Jurkat, Clone E6-1 (cell line): ENCODE data around the gene MAP2K1.
"Not testable (repeated sequence)": the region's sequence is repeated elsewhere in the genome, so short reads cannot be mapped to it uniquely, and the experiment has no call there.

Source experiments
- DNase-seq: peaks from one replicate; pipeline ENCODE4 v3.0.0-alpha.2; 2011; ENCODE audit warnings: low read depth, low spot score
- H3K4me3 ChIP-seq: 2 replicates; pipeline ENCODE4 v1.5.1; 2011; ENCODE audit warnings: mild to moderate bottlenecking, low read length, control low read depth, moderate library complexity

Gene MAP2K1

DNA sequence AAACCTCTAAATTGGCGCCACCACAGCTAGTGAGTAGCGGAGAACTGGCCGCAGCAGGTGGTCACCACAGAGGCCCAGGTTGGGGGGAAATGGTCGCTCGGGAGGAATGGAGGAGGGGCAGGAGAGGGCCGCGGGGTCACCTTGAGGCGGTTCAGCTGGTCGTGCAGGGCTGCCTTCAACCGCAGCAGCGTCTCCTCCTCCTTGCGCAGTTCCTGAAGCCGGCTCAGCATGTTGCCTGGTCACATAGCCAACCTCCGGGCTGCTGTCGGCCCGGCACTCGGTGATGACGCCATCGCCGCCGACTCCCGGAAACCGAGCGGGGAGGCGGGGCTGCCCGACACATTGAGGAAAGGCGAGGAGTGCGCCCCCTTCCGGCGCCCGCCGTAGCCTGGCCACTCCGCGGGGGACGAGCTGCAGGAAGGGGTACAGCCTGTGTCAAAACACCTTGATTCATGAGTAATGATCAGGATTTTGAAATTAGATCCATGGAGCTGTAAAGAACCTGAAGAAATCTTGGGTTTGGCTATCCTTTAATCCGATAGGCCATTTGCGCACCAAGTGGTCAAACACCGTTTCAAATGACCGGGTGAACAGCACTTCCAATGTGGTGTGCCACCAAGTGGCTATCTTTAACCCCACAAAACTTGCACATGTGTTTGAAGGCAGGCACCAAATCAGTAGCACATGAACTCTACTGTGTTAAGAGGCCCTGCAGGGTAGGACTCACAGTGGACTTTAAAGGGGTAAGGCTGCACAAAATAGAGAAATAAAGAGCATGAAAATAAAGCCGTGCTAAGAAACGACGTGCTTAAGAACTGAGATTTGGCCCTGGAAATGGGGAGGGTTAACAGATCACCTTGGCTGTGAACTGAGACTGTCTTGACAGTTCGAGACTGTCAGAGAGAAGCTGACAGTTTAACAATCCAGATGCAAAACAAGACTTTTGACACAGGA is 111.1 kb downstream of the MAP2K1 start, which contains the start of gene SNAPC5:
Gene SNAPC5 (minus strand): TSS at position 261 of the 954 bp plus-strand sequence. CDS start 31 bp downstream, at position 230.
- peak; percentile 91 for DNase-seq
- H3K4me3 ChIP-seq, result peak within 1 kb of the TSS; percentile 67

- peak; percentile 47 for DNase-seq
- H3K4me3 ChIP-seq, result no peak overlapping the region
Measured at GRCh38 chr15:66498501-66499386, 112.0 kb downstream of the MAP2K1 start.

DNA sequence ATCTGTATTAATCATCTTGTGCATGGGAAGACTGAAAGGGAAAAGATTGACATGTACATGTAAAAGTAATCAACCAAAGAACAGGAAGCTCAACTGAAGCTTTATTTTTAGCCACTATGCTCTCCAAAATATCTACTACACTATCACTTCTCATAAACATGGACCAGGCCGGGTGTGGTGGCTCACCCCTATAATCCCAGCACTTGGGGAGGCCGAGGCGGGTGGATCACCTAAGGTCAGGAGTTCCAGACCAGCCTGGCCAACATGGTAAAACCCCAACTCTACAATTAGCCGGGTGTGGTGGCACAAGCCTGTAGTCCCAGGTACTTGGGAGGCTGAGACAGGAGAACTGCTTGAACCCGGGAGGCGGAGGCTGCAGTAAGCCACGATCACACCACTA is 113.6 kb downstream of the MAP2K1 start:
- H3K4me3 ChIP-seq, DNase-seq: not testable (repeated sequence)

- no peak overlapping the region for H3K4me3 ChIP-seq
- no peak for DNase-seq
Measured at GRCh38 chr15:66502491-66502890, 115.8 kb downstream of the MAP2K1 start.

- not testable (repeated sequence) for DNase-seq
- peak overlapping the region; percentile 71 for H3K4me3 ChIP-seq
Measured at GRCh38 chr15:66503041-66503648, 116.4 kb downstream of the MAP2K1 start.

DNA sequence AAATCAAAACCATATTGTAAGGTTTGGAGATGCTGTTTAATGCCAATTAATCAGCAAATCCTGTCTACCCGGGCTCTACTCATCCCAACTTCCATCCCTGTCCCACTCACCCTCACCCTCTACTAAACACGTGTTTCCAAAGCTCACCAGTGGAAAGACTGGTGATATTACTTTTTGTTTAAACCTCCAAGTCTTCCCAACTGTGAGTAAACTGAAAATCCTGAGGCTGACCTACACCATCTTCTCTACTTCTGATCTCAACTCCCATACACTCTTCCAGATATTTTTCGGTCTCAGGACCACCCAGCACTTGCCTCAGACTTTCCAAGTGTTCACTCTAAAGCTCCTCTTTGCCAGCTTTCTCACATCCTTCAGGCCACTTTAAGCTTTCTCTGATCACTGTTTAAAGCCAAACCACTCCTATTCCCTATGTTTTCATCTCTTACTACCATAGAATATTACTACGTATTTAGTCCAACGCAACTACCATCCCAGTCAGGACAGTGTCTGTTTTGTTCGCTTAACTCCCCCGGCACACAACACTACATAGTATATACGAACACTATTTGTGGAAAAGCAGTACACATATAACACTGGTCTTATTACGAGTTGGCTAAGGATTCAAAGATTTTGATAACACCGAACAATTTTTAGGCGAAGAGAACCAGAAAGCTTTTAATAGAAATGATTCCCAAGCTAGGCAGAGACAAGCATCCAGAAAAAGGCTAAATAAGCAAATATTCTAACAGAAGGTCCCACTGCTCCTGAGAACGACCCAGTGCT is 117.3 kb downstream of the MAP2K1 start:
- no peak for DNase-seq
- peak overlapping the region; percentile 71 for H3K4me3 ChIP-seq

DNA sequence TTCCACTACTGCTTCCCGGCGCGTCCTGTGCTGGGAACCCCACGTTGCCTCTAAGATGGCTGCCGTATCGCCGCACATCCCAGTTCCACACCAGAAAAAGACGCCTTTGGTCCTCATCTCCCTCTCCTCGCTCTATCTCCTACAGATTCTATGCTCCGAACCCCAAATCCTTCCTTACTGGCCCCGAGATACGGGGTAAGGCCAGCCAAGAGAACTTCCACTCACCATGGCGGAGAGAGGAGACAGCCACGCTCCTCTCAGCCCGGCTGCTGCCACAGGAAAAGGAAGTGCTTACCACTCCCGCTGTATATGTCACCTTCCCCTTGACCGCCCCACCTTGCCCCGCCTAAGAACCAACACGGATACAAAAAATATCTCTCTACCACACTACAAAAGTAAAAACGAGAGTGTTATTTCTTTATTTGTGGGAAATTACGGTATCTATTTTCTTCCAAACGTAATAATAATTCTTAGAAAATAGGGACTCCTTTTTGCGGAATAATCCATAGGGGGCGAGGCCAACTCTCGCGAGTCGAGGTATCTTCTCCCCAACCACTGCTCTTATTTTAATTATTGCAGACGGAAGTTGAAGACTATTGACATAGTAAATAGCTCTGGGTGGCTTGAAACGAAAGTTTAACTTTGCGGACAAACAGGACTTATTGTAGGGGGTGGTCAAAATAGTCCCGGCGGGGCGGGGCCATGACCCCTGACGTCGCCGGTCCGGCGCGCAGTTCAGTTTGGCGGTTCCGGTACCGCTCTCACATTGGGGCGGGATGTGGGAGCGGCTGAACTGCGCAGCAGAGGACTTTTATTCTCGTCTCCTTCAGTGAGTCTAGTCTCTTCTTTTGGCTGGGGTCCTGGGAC is 118.1 kb downstream of the MAP2K1 start, which contains the start of the genes RPL4 and ZWILCH:
Gene RPL4 (minus strand): TSS at position 293 of the 867 bp plus-strand sequence. CDS start 65 bp downstream, at position 228.
Gene ZWILCH (plus strand): TSS at position 764 of the 867 bp plus-strand sequence. CDS start 13 bp downstream, at position 777.
- peak within 1 kb of the TSS; percentile 71 for H3K4me3 ChIP-seq
- peak; percentile 84 for DNase-seq

DNA sequence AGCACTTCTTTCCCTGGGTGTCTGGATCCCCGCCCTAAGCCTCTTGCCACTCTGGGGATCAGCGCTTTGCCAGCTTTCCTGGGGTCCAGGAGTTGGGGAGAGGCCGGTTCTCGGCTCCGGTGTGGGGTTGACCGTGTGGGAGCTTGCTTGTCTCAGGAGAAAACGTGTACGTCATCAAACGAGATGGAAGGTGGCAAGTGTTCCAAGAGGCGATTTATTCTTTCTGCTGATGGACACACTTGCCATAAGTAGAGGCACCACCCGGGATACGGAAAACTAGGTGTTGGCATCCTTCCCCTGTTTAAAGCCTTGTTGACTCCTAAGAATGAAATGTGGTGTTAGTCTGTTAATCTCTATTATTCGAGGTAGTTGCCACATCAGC is 118.7 kb downstream of the MAP2K1 start:
- DNase-seq, result no peak
- H3K4me3 ChIP-seq, result peak overlapping the region; percentile 71

GRCh38 chr15:66505818-66506217 is 119.1 kb downstream of the MAP2K1 start:
- no peak for DNase-seq
- H3K4me3 ChIP-seq, result peak overlapping the region; percentile 71

GRCh38 chr15:66508293-66508883 is 121.7 kb downstream of the MAP2K1 start:
- DNase-seq, result peak; percentile 58
- no peak overlapping the region for H3K4me3 ChIP-seq

DNA sequence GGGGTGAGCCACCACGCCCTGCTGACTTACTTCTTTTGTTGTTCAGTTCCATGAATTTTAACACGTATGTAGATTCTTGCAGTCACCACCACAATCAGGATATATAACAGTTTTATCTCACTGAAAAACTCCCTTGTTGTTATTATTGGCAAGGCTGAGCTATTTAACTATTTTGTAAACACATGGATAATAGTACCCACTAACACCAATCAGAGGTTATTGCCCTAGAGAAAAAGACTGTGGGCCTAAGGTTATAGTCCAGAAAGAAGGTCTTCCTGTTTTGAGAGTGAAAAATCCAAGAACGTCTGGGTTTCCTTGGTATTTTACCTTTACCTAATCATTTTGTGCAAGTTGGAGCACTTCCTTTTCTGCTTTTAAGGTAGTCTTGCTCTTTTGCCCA is 127.9 kb downstream of the MAP2K1 start:
- no peak for DNase-seq
- no peak overlapping the region for H3K4me3 ChIP-seq

DNA sequence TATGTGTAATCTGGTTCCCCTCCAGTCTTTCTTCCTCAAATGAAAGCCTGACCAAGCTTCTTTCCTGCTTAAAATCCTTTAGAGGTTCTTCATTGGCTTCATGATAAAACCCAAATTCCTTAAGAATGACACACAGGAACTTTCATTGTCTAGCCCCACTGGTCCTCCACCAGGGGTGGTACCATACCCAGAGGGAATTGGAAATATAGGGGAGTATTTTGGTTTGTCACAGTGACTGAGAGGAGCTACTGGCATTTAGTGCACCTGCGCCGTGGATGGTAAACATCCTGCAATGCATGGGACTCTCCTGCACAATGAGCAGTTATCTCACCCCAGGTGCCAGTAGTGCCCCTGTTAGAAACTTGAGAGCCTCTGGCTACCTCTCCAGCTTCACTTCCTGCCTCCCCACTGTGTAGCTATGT is 129.2 kb downstream of the MAP2K1 start:
- no peak overlapping the region for H3K4me3 ChIP-seq
- no peak for DNase-seq

DNA sequence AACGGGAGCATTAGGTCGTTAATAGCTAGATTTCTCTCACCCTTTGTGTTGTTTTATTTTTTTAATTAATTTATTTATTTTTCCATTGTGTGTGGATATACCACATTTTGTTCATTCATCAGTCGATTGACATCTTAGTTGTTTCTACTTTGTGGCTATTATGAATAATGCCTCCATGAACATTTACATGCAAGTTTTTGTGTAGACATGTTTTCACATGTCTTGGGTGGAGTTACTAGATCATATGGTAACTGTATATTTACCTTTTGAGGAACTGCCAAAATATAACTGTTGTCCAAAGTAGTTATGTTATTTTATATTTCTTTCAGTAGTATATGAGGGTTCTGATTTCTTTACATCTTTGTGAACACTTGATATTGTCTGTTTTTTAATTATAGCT is 137.2 kb downstream of the MAP2K1 start:
- H3K4me3 ChIP-seq, result no peak overlapping the region

DNA sequence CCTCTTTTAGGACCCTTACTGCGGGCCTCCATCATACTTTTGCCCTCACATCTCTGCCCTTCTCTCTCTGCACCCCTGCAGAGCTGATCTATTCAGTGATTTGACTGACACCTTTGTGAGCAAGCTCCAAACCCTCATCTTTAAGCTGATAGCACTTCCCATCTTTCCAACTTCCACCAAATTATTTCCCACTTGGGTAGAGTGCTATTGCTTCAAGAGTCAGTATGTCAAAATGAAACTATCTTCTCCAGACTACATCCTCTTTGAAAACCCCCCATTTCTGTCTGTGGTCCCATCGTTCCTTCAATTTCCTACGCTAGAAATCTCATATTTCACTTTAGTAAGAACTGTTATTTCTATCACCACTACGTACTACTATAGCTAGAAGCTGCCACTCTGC is 138.1 kb downstream of the MAP2K1 start:
- no peak for DNase-seq

More for the DNA sequence above, 137.2 kb downstream of the MAP2K1 start:
- no peak for DNase-seq

GRCh38 chr15:66535056-66535455 is 148.3 kb downstream of the MAP2K1 start:
- no peak overlapping the region for H3K4me3 ChIP-seq
- no peak for DNase-seq

More for the DNA sequence above, 138.1 kb downstream of the MAP2K1 start:
- H3K4me3 ChIP-seq, result no peak overlapping the region
